Tibial nerve (tissue), 4 donors: ENCODE results near the gene TMEM138. TPM values are rescaled to one million over a fixed set of nuclear protein-coding genes. Genes with fewer than 3 reads are reported as not detected.
A peak's percentile ranks its signal among the peaks of the same experiment; 100 is the strongest.
"Not testable (repeated sequence)": the region's sequence is repeated elsewhere in the genome, so short reads cannot be mapped to it uniquely, and the experiment has no call there.

Experiments
- DNase-seq, 2 donors: peaks; one replicate each; pipeline ENCODE4 v3.0.0-alpha.2; 2019; ENCODE audit warnings: low spot score in 2 of 2
- H3K27ac ChIP-seq, 4 donors: fragments of 200-600 bp; sonication (generic) in 3 of 4; one replicate each; pipeline ENCODE4 v1.5.1; 2017 to 2019; ENCODE audit warnings: mild to moderate bottlenecking in 1 of 4
- H3K27me3 ChIP-seq, 2 donors: fragments of 200-600 bp; sonication (generic) in 1 of 2; one replicate each; pipeline versions ENCODE4 v1.5.1 to v1.6.0; 2017 to 2019
- H3K36me3 ChIP-seq, 3 donors: fragments of 200-600 bp; sonication (generic); one replicate each; pipeline ENCODE4 v1.5.1; 2018 to 2019
- H3K4me1 ChIP-seq, 4 donors: fragments of 200-600 bp; sonication (generic) in 3 of 4; one replicate each; pipeline ENCODE4 v1.5.1; 2017 to 2019
- H3K4me3 ChIP-seq, 4 donors: fragments of 200-600 bp; sonication (generic) in 3 of 4; one replicate each; pipeline ENCODE4 v1.5.1; 2017 to 2019; ENCODE audit warnings: mild to moderate bottlenecking in 1 of 4, moderate library complexity in 1 of 4
- H3K9me3 ChIP-seq, 4 donors: fragments of 200-600 bp; sonication (generic) in 3 of 4; one replicate each; pipeline ENCODE4 v1.5.1; 2017 to 2019
- EP300 ChIP-seq, 2 donors: sonication (generic); formaldehyde crosslinking; IDR thresholded peaks; one replicate each; pipeline ENCODE4 v1.6.1; 2017; ENCODE audit warnings: antibody characterized with exemption in 2 of 2, mild to moderate bottlenecking in 1 of 2
- POLR2A ChIP-seq, 2 donors: fragments of 450-650 bp; IDR thresholded peaks; one replicate each; pipeline ENCODE4 v1.6.1; 2017; ENCODE audit warnings: antibody characterized with exemption in 2 of 2, mild to moderate bottlenecking in 2 of 2, moderate library complexity in 2 of 2
- WGBS, 2 donors: methylation state at CpG; one replicate each; pipeline ENCODE4 v1.1.5; 2018; 5-methylcytosine and 5-hydroxymethylcytosine counted together
- total RNA-seq, 4 donors: library from RNA; depleted of rRNA; stranded (reverse); fragments of >200 nt; gene quantifications; one replicate each; pipeline ENCODE4 v1.1.0, GENCODE V29; 2016
- TF ChIP-seq, protein P1 (sequence below), 5 experiments: fragments of 200-600 bp in 3 of 5; fragments of 450-650 bp in 2 of 5; sonication (generic) in 3 of 5; IDR thresholded peaks; one replicate each; pipeline ENCODE4 v1.5.1; 2016 to 2019; ENCODE audit warnings: antibody characterized with exemption in 5 of 5, mild to moderate bottlenecking in 3 of 5, moderate library complexity in 2 of 5

TMEM138 gene
- total RNA-seq, 4 donors from 2014 or later: 20.5 to 31.4 (median 26.9) TPM

DNA sequence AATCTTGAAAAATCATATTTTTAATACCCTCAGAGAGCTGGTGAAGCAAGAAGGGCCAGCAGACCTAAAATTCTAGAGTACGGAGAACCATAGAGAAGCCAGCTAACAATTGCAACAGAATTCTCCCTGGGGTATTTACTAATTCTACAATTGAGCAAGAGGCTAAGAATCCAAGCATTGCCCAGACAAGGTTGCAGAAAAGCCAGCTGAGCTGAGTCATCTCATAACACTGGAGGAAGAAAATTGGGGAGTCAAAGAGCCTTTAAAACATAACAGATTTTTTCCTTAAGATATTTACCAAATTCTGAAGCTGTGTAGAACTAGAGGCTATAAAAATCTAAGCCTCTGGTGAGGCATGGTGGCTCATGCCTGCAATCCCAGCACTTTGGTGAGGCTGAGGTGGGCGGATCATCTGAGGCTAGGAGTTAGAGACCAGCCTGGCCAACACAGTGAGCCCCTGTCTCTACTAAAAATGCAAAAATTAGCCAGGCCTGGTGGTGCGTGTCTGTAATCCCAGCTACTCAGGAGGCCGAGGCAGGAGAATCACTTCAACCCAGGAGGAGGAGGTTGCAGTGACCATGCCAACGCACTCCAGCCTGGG lies 16.6 kb downstream of the TMEM138 start:
- H3K36me3 ChIP-seq: peaks cover 0 to 33% (median 0%) of the 10 kb centered on the region in 3 donors
- no peaks in the 10 kb centered on the region for H3K9me3 ChIP-seq
- peaks cover 0 to 15% (median 0%) of the 10 kb centered on the region in 4 donors for H3K4me1 ChIP-seq
- peak; percentile 11 to 90 for TF ChIP-seq EP300 (IDR thresholded peaks at IDR 0.05)
- TF ChIP-seq POLR2A (IDR thresholded peaks at IDR 0.05): no peak
- H3K27me3 ChIP-seq: no peaks in the 10 kb centered on the region
- H3K27ac ChIP-seq: peak overlapping the region in 3 of 4 donors; percentile 46 to 80 (median 50)
- no peak overlapping the region for H3K4me3 ChIP-seq
- WGBS, 2 donors: 71 to 78% methylated on average over 5 of the region's 5 CpGs
- peak; percentile 37 to 74 for DNase-seq

DNA sequence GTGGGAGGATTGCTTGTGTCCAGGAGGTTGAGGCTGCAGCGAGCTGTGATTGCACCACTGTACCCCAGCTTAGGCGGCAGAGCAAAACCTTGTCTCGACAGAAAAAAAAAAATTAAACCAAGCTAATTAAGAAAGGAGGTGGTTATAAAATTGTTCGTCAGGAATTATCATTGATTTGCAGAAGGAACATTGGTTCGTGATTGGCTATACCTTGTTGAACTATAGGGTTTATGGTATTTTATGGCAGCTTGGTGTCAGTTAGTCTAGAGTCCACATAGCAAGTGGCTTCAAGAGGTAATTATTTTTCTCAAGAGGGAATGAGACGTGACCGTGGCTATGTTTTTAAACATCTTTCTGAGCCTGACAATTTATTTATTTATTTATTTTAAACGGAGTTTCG lies 18.7 kb downstream of the TMEM138 start:
- no peak overlapping the region for H3K27ac ChIP-seq
- TF ChIP-seq, protein P1, sequence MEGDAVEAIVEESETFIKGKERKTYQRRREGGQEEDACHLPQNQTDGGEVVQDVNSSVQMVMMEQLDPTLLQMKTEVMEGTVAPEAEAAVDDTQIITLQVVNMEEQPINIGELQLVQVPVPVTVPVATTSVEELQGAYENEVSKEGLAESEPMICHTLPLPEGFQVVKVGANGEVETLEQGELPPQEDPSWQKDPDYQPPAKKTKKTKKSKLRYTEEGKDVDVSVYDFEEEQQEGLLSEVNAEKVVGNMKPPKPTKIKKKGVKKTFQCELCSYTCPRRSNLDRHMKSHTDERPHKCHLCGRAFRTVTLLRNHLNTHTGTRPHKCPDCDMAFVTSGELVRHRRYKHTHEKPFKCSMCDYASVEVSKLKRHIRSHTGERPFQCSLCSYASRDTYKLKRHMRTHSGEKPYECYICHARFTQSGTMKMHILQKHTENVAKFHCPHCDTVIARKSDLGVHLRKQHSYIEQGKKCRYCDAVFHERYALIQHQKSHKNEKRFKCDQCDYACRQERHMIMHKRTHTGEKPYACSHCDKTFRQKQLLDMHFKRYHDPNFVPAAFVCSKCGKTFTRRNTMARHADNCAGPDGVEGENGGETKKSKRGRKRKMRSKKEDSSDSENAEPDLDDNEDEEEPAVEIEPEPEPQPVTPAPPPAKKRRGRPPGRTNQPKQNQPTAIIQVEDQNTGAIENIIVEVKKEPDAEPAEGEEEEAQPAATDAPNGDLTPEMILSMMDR (IDR thresholded peaks at IDR 0.05): no peak
- TF ChIP-seq POLR2A (IDR thresholded peaks at IDR 0.05) (no peak), EP300 (IDR thresholded peaks at IDR 0.05) (no peak)
- H3K4me3 ChIP-seq: no peak overlapping the region
- no peak for DNase-seq
- no peaks in the 10 kb centered on the region for H3K9me3 ChIP-seq
- no peaks in the 10 kb centered on the region for H3K27me3 ChIP-seq
- H3K4me1 ChIP-seq: peaks cover 0 to 22% (median 2%) of the 10 kb centered on the region in 4 donors
- peaks cover 0 to 15% (median 0%) of the 10 kb centered on the region in 3 donors for H3K36me3 ChIP-seq
- 96 to 97% methylated on average over 9 of the region's 9 CpGs for WGBS, 2 donors

DNA sequence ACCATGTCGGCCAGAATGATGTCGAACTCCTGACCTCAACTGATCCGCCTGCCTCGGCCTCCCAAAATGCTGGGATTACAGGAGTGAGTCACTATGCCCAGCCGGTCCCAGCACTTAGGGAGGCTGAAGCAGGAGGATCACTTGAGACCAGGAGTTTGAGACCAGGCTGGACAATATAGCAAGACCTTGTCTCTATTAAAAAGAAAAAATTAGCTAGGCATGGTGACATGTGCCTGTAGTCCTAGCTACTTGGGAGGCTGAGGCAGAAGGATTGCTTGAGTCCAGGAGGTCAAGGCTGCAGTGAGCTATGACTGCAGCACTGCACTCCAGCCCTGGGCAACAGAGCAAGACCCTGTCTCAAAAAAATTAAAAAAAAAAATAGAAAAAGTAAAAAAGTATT lies 21.7 kb downstream of the TMEM138 start:
- not testable (repeated sequence) for H3K9me3 ChIP-seq, H3K4me3 ChIP-seq, H3K27ac ChIP-seq, DNase-seq, H3K27me3 ChIP-seq, H3K36me3 ChIP-seq
- peaks cover 0 to 18% (median 2%) of the 10 kb centered on the region in 4 donors for H3K4me1 ChIP-seq
- 93 to 99% methylated on average over 5 of the region's 5 CpGs for WGBS, 2 donors

DNA sequence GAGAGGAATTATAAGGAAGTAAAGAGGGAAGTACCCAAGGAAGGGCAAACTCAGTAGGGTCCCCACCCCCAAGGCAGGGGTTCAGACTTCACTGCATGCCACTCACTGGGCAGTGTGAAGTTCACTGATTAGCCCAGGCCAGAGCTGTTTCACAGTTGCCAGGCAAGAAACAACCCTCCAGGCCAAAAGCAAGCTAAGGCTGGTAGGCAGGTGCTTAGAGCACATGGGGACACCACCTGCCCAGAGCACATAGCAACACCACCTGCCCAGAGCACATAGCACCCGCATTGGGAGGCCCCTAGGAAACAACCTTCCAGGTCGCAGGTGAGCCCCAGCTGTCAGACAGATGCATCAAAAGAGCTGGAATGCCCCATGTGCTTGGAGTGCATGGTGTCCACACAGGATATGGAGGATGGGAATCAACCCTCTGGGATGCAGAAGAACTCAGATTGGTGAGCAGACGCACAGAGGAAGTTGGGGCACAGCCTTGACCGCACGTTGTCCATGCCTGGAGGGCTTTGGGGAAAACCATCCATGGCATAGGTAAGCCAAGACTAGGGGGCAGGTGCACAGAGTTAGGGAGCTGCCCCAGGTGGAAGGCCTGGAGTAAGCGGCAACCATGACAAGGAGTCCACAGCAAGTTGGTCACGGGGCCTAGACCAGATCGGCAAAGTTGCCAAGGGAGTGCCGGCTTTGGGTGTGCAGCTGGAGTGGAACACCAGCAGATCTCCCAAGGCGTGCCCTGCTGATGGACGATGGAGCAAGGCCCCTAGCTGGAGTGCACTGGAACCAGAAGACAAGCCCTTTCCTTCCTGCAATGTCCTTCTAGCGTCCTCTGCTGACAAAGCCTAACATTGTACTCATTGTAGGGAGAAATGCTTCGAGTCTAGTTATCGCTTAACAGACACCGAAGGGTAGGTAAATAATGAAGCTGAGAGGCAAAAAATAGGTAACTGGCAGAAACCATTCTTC lies 22.4 kb downstream of the TMEM138 start:
- no peaks in the 10 kb centered on the region for H3K9me3 ChIP-seq
- DNase-seq: no peak
- H3K4me3 ChIP-seq: no peak overlapping the region
- no peaks in the 10 kb centered on the region for H3K27me3 ChIP-seq
- H3K4me1 ChIP-seq: peaks cover 0 to 11% (median 2%) of the 10 kb centered on the region in 4 donors
- 81 to 86% methylated on average over 15 of the region's 15 CpGs for WGBS, 2 donors
- TF ChIP-seq, protein P1 (IDR thresholded peaks at IDR 0.05): no peak
- no peak for TF ChIP-seq POLR2A (IDR thresholded peaks at IDR 0.05)
- TF ChIP-seq EP300 (IDR thresholded peaks at IDR 0.05): no peak
- H3K27ac ChIP-seq: no peak overlapping the region
- H3K36me3 ChIP-seq: no peaks in the 10 kb centered on the region

DNA sequence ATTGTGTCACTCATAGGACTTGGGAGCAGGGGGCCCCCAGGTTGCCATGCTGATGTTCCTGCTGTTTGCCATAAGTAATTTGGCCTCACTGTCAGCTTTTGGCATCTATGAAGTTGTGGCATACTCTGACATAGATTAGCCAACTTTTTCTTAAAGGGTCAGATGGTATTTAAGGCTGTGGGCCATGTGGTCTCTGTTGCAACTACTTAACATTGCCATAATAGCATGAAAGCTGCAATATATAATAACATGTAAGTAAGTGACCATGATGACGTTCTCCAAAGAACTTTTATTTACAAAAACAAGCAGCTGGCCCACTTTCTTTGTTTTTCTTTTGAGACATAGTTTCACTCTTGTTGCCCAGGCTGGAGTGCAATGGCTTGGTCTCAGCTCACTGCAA lies 28.0 kb downstream of the TMEM138 start:
- TF ChIP-seq POLR2A (IDR thresholded peaks at IDR 0.05) (no peak), EP300 (IDR thresholded peaks at IDR 0.05) (no peak)
- TF ChIP-seq, protein P1 (IDR thresholded peaks at IDR 0.05): no peak
- H3K4me1 ChIP-seq: peaks cover 0 to 21% (median 9%) of the 10 kb centered on the region in 4 donors
- H3K36me3 ChIP-seq: peaks cover 0 to 7% (median 0%) of the 10 kb centered on the region in 3 donors
- H3K27me3 ChIP-seq: no peaks in the 10 kb centered on the region
- no peak overlapping the region for H3K4me3 ChIP-seq
- no peak overlapping the region for H3K27ac ChIP-seq
- no peak for DNase-seq
- 73 to 75% methylated on average over 1 of the region's 1 CpG for WGBS, 2 donors
- no peaks in the 10 kb centered on the region for H3K9me3 ChIP-seq
